Measurements from ENCODE around the gene ZNF268.

Gene ZNF268

GRCh38 chr12:133202493-133203343, 21.4 kb downstream of the ZNF268 start:
- Histone ChIP-seq H3K4me3 (ENCODE audit: extremely low read depth, insufficient read depth, low read length, poor library complexity, severe bottlenecking) (no peak overlapping the region), H3K27ac (ENCODE audit: low read depth, low read length, severe bottlenecking) (no peak overlapping the region), H3K9me3 (ENCODE audit: control insufficient read depth, low read length) (peaks cover 72% of the 10 kb centered on the region), H3K36me3 (ENCODE audit: control insufficient read depth, insufficient read depth, low read length) (peaks cover 42% of the 10 kb centered on the region), H3K4me1 (ENCODE audit: control insufficient read depth, insufficient read depth, low read length, poor library complexity, severe bottlenecking) (no peaks in the 10 kb centered on the region)
- WGBS, 2 experiments (ENCODE audit: insufficient coverage in 2 of 2): 100% methylated on average over 1 of the region's 2 CpGs; no CpG with 5 or more reads in 1 of the 2 experiments

- Histone ChIP-seq H3K4me1 (ENCODE audit: control insufficient read depth, insufficient read depth, low read length, poor library complexity, severe bottlenecking) (no peaks in the 10 kb centered on the region), H3K27ac (ENCODE audit: low read depth, low read length, severe bottlenecking) (no peak overlapping the region), H3K9me3 (ENCODE audit: control insufficient read depth, low read length) (peaks cover 79% of the 10 kb centered on the region), H3K36me3 (ENCODE audit: control insufficient read depth, insufficient read depth, low read length) (peaks cover 42% of the 10 kb centered on the region), H3K4me3 (ENCODE audit: extremely low read depth, insufficient read depth, low read length, poor library complexity, severe bottlenecking) (no peak overlapping the region)
- 92 to 100% methylated on average over 1 to 5 of the region's 7 CpGs for WGBS, 2 experiments (ENCODE audit: insufficient coverage in 2 of 2)
These were observed 22.3 kb downstream of the ZNF268 start for GRCh38 chr12:133203344-133204263.

GRCh38 chr12:133204264-133204603, 22.9 kb downstream of the ZNF268 start:
- Histone ChIP-seq H3K36me3 (ENCODE audit: control insufficient read depth, insufficient read depth, low read length) (peaks cover 42% of the 10 kb centered on the region), H3K4me3 (ENCODE audit: extremely low read depth, insufficient read depth, low read length, poor library complexity, severe bottlenecking) (no peak overlapping the region), H3K9me3 (ENCODE audit: control insufficient read depth, low read length) (peaks cover 81% of the 10 kb centered on the region), H3K4me1 (ENCODE audit: control insufficient read depth, insufficient read depth, low read length, poor library complexity, severe bottlenecking) (no peaks in the 10 kb centered on the region), H3K27ac (ENCODE audit: low read depth, low read length, severe bottlenecking) (no peak overlapping the region)
- WGBS, 2 experiments (ENCODE audit: insufficient coverage in 2 of 2): no CpG with 5 or more reads among the region's 1 CpG

- H3K4me3 ChIP-seq (ENCODE audit: extremely low read depth, insufficient read depth, low read length, poor library complexity, severe bottlenecking): no peak overlapping the region
- peaks cover 83% of the 10 kb centered on the region for H3K9me3 ChIP-seq (ENCODE audit: control insufficient read depth, low read length)
- H3K27ac ChIP-seq (ENCODE audit: low read depth, low read length, severe bottlenecking): no peak overlapping the region
- WGBS, 2 experiments (ENCODE audit: insufficient coverage in 2 of 2): 100% methylated on average over 1 of the region's 2 CpGs; no CpG with 5 or more reads in 1 of the 2 experiments
- no peaks in the 10 kb centered on the region for H3K4me1 ChIP-seq (ENCODE audit: control insufficient read depth, insufficient read depth, low read length, poor library complexity, severe bottlenecking)
- H3K36me3 ChIP-seq (ENCODE audit: control insufficient read depth, insufficient read depth, low read length): peaks cover 32% of the 10 kb centered on the region
These were observed 25.1 kb downstream of the ZNF268 start for GRCh38 chr12:133206390-133206789.

GRCh38 chr12:133215724-133216123, 34.4 kb downstream of the ZNF268 start:
- no peaks in the 10 kb centered on the region for H3K36me3 ChIP-seq (ENCODE audit: control insufficient read depth, insufficient read depth, low read length)
- H3K4me1 ChIP-seq (ENCODE audit: control insufficient read depth, insufficient read depth, low read length, poor library complexity, severe bottlenecking): no peaks in the 10 kb centered on the region
- peaks cover 78% of the 10 kb centered on the region for H3K9me3 ChIP-seq (ENCODE audit: control insufficient read depth, low read length)
- no peak overlapping the region for H3K4me3 ChIP-seq (ENCODE audit: extremely low read depth, insufficient read depth, low read length, poor library complexity, severe bottlenecking)
- WGBS, 2 experiments (ENCODE audit: insufficient coverage in 2 of 2): 67 to 70% methylated on average over 2 to 3 of the region's 3 CpGs
- no peak overlapping the region for H3K27ac ChIP-seq (ENCODE audit: low read depth, low read length, severe bottlenecking)

GRCh38 chr12:133217219-133217618, 35.9 kb downstream of the ZNF268 start:
- no peak overlapping the region for H3K4me3 ChIP-seq (ENCODE audit: extremely low read depth, insufficient read depth, low read length, poor library complexity, severe bottlenecking)
- H3K27ac ChIP-seq (ENCODE audit: low read depth, low read length, severe bottlenecking): no peak overlapping the region
- H3K4me1 ChIP-seq (ENCODE audit: control insufficient read depth, insufficient read depth, low read length, poor library complexity, severe bottlenecking): no peaks in the 10 kb centered on the region
- no peaks in the 10 kb centered on the region for H3K36me3 ChIP-seq (ENCODE audit: control insufficient read depth, insufficient read depth, low read length)
- WGBS, 2 experiments (ENCODE audit: insufficient coverage in 2 of 2): 17 to 54% methylated on average over 1 to 3 of the region's 3 CpGs
- peaks cover 84% of the 10 kb centered on the region for H3K9me3 ChIP-seq (ENCODE audit: control insufficient read depth, low read length)

GRCh38 chr12:133220521-133220920, 39.2 kb downstream of the ZNF268 start:
- Histone ChIP-seq H3K9me3 (ENCODE audit: control insufficient read depth, low read length) (peaks cover 82% of the 10 kb centered on the region), H3K36me3 (ENCODE audit: control insufficient read depth, insufficient read depth, low read length) (no peaks in the 10 kb centered on the region), H3K27ac (ENCODE audit: low read depth, low read length, severe bottlenecking) (no peak overlapping the region), H3K4me3 (ENCODE audit: extremely low read depth, insufficient read depth, low read length, poor library complexity, severe bottlenecking) (no peak overlapping the region), H3K4me1 (ENCODE audit: control insufficient read depth, insufficient read depth, low read length, poor library complexity, severe bottlenecking) (no peaks in the 10 kb centered on the region)
- 83 to 87% methylated on average over 2 to 6 of the region's 6 CpGs for WGBS, 2 experiments (ENCODE audit: insufficient coverage in 2 of 2)

- Histone ChIP-seq H3K27ac (ENCODE audit: low read depth, low read length, severe bottlenecking) (no peak overlapping the region), H3K4me3 (ENCODE audit: extremely low read depth, insufficient read depth, low read length, poor library complexity, severe bottlenecking) (no peak overlapping the region), H3K36me3 (ENCODE audit: control insufficient read depth, insufficient read depth, low read length) (no peaks in the 10 kb centered on the region), H3K4me1 (ENCODE audit: control insufficient read depth, insufficient read depth, low read length, poor library complexity, severe bottlenecking) (no peaks in the 10 kb centered on the region), H3K9me3 (ENCODE audit: control insufficient read depth, low read length) (peaks cover 83% of the 10 kb centered on the region)
- 70 to 76% methylated on average over 16 of the region's 16 CpGs for WGBS, 2 experiments (ENCODE audit: insufficient coverage in 2 of 2)
These were observed 39.9 kb downstream of the ZNF268 start for GRCh38 chr12:133221241-133221640.

- WGBS, 2 experiments (ENCODE audit: insufficient coverage in 2 of 2): 76 to 84% methylated on average over 7 to 8 of the region's 10 CpGs
- Histone ChIP-seq H3K4me3 (ENCODE audit: extremely low read depth, insufficient read depth, low read length, poor library complexity, severe bottlenecking) (no peak overlapping the region), H3K9me3 (ENCODE audit: control insufficient read depth, low read length) (peaks cover 84% of the 10 kb centered on the region), H3K4me1 (ENCODE audit: control insufficient read depth, insufficient read depth, low read length, poor library complexity, severe bottlenecking) (no peaks in the 10 kb centered on the region), H3K36me3 (ENCODE audit: control insufficient read depth, insufficient read depth, low read length) (no peaks in the 10 kb centered on the region), H3K27ac (ENCODE audit: low read depth, low read length, severe bottlenecking) (no peak overlapping the region)
These were observed 40.9 kb downstream of the ZNF268 start for GRCh38 chr12:133222211-133222610.

GRCh38 chr12:133225527-133225926, 44.2 kb downstream of the ZNF268 start:
- Histone ChIP-seq H3K36me3 (ENCODE audit: control insufficient read depth, insufficient read depth, low read length) (no peaks in the 10 kb centered on the region), H3K9me3 (ENCODE audit: control insufficient read depth, low read length) (peaks cover 86% of the 10 kb centered on the region), H3K4me3 (ENCODE audit: extremely low read depth, insufficient read depth, low read length, poor library complexity, severe bottlenecking) (no peak overlapping the region), H3K4me1 (ENCODE audit: control insufficient read depth, insufficient read depth, low read length, poor library complexity, severe bottlenecking) (no peaks in the 10 kb centered on the region), H3K27ac (ENCODE audit: low read depth, low read length, severe bottlenecking) (no peak overlapping the region)
- 67 to 68% methylated on average over 3 to 4 of the region's 4 CpGs for WGBS, 2 experiments (ENCODE audit: insufficient coverage in 2 of 2)
